Activated CD4-positive, CD25-positive, alpha-beta regulatory T cell (primary cell): ENCODE measurements around the gene WNK2.

Source experiments
- DNase-seq, 4 experiments: peaks; one replicate each; lab custom pipeline; 2025; lab: John Stamatoyannopoulos, UW

The WNK2 gene

DNA sequence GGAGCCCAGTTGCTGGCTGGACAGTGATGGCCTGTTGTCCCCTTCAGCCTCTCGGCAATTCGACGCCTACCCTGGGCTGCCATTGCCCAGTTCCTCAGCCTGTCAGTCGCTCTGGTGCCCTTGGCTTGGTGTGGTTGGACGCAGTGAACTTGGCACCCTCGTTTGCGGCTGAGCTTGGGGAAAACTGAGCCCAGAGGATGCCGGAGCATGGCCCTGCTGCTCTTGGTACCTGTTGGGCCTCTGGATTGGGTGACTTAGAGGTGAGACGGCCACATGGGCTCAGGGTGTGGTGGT lies 16.5 kb downstream of the WNK2 start:
- DNase-seq = no peak

DNA sequence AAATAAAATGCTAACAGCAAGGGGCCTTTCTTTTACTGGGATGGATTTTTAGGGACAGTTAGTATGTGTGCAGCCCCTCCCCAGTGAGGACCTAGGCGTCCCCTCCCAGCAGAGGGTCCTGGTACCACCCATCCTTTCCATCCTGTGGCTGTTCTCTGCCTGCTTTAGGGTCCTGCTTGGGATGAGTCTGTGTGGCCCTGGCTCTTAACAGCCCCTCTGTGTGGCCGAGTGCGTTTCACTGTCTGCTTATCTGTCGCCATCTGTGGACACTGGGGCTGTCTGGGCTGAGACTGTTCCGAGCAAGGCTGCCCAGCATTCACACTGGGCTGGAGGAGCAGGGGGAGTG lies 17.0 kb downstream of the WNK2 start:
- no peak for DNase-seq

DNA sequence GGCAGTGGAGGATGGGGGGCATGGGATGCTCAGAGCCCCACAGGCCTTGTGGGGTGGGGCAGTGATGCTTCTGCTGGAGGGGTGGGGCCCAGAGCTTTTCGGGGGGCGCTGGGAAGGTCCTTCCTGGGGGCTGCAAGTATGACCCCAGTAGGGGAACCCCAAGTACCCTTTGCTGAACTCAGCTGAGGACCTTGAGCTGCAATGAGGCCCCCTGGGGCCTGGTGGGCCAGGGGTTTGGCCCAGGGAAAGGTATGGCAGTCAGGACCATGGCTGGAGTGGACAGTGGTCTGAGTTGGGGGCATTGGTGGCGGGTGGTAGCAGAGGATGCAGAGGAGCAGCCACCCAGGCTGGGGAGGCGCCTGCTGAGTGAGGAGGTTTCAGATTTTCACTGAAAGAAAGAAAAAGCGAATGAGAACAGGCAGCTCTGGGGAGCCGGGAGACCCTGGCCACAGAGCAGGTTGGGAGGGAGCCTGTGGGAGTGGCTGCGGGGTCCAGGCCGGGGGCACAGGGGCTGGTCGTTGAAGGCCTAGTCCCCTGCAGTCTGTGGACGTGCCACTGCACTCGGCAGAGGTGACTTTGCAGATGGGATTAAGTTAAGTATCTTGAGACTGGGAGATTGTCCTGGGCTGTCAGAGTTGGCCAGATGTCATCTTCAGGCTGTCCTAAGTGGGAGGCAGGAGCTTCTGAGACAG lies 19.2 kb downstream of the WNK2 start:
- no peak for DNase-seq

DNA sequence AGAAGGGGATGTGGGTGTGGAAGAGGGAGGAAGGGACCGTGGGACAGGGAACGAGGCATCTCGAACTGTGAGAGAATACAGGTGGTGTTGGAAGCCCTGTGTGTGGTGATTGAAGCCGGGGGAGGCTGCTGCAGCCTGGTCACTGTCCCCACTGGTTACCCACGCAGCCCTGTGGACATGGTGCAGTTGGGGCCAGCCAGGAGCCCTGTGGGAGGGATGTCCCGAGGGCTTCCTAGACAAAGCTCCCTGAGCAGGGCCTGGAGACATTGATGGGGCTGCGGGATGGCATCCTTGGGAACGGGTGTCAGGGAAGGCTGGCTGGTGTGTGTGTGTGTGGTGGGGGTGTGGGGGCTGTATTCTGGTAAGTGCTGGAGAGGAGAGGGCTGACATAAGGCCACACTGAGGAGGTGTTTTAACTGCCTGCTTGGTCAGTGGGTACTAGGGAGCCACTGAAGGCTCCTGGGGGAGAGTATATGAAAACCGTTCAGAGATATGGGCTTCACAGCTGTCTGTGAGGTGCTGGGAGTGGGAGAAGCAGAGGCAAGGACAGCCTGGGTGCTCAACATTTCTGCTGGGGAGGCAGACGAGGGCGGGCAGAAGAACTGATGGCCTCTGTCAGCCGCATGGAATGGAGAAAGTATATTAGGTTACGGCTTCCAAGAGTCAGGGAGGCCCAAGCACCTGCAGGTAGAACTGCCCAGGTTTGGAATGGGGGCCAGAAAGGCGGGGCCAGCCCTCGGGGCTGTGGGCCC lies 20.0 kb downstream of the WNK2 start:
- no peak for DNase-seq

DNA sequence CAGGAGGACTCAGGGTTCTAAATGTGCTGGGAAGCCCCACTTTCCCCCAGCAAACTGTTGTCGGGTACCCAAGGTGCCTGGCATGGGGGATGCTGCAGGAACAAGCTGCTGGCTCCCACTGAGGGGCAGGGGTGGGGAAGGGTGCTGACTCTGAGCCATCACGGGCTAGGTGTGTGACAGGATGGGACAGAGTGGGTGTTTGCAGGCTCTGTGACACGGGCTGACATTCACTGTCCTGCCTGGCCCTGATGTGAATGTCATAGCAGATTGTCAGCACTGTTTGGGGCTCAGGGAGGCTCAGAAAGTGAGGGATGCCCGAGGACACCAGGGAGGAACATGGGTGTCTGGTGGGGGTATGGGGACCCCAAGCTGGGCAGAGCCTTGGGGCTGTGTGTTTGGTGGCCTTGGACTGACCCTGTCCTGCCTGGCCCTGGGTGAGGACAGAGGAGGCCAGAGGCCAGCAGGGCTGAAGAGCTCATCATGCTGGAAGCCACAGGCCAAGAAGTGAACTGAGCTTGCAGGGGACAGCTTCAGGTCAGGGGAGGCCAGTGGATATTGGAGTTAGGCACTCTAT lies 20.6 kb downstream of the WNK2 start:
- no peak for DNase-seq

DNA sequence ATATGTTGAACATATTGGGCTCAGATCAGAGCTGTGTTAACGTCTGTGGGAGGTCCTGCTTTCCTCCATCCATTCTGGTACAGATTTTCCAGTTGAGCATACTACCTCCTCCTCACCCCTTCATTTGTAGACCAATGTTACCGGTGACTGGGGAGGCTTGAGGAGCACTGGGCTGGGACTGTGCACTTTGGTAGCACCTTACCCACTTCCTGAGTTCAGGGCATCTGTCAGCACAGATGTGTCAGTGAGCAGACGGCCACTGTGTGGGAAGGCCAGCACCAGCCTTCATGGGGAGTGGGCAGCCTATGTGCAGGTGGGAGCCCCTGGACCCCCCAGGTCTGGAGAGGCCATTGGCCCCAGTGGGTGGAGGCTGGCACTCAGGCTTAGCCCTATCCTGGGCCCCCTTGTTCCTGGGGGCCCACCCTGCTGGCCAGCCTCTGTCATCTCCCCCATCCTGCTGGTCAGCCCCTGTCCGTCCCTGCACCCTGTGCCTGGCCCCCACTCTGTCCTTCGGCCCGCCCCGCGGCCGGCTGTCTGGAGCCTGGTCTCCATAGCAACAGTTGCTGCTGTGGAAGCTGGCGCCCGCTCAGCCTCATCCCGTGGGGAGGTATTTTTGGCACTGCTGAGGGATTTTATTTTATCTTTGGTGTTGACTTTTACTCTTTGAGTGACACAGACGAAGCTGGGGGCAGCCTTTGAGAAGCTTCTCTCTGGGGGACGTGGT lies 21.3 kb downstream of the WNK2 start:
- no peak for DNase-seq

DNA sequence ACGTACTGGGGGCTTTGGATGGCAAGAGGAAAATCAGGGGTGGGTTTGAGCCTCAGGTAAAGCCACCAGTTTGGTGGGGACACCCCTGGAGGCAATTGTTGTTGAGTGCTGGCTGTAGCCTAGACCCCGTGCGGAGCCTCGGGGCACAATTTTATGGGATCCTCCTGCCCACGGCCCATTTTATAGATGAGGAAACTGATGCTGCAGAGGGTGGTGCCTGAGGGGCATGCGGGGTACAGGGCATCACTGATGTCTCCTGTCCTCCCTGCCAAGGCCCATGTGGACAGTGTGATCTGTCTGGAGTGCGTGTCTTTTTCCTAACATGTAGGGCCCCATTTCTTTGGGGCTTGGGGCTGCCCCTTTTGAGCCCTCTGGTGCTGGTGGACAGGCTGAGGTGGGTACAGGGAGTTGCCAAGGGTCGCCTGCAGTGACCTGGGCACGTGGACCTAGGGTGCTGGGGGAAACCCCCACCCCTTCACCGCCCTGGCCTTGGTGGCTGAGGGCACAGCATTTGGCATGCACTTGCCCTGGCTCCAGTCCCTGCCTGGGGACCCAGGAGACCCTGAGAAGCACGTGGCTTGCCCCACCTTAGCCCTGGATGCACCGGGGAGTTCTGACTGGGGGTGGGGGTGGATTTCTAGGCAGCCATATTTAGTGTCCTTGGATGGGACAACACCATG lies 22.1 kb downstream of the WNK2 start:
- DNase-seq = no peak

DNA sequence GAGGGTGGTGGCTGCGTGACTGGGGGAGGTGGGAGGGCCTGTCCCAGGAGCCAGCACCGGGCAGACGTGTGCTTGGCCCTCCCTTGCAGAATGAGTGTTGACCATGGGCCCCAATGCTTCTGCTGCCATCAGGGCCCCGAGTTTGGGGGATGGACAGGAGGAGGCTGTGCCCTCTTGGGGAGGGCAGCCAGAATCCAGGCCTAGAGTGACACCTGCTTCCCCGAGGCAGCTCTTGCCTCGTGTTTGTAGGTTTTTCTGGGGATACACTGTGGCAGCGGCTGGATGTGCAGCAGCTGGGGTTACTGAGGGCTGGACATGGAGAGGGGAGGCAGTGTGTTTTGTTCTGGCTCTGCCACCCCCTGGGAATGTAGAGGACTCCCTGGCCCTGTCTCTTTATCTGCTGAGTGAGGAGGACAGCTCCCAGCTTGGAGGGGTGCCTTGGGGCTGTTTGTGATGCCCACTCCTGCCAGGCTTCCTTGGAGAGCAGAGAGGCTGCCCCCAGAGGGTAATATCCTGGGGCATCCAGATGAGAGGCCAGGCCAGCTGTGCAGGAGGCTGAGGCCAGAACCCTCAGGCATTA lies 22.7 kb downstream of the WNK2 start:
- DNase-seq = no peak

DNA sequence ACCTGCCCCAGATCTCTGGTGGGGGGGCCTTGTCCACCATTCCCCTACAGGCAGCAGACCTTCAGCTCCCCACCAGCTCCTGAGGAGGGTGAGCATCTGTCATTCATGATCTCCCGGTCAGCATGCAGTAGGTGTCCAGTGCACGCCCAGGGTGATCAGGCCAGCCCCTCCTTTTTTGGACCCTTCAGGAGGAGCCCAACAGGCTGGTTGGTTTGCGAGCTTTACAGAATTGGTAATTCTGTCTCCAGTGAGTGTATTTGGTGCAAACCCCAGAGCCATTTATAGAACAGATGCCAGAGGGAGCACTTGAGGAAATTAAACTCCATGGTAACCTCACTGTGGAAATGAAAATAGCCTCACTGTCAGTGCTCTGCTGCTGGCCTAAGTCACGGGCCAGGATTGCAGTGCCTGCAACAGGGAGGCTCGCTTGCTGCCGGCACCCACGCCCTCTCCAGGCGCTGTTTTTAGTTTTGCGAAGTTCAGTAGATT lies 23.4 kb downstream of the WNK2 start:
- no peak for DNase-seq

DNA sequence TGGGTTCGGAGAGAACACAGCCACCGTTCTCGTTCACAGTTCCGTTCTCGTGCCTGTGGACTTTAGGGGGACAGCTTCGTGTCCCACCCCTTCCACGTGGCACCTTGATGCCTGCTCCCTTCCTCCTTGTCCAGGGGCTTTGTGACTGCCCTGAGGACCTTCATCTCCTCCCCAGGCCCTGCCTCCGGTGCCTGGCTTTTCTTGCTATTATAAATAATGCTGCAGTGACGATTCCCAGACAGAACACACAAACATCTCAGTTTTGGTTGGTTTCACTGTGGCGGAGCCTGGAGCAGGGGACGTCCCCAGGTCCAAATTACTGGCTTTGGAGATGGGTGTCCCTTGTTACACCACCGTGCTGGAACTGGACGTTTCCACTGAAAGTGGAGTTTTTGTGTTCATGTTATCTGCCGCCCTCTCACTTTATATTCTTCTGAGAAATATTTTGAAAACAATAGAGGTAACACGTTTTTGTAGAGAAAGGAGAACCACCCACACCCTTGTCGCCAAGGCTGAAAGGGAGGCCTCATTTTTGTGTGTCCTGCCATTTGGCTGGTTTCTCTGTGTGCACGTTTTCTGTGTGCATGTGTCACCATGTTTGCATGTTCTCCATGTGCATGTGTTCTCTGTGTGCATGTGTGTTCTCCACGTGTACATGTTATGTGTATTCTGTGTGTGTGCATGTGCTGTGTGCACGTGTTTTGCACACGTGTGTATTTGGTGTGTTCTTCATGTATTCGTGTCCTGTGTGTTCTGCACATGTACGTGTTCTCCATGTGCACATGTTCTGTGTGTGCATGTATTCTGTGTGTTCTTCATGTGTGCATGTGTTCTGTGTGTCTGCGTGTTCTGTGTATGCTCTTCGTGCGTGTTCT lies 24.2 kb downstream of the WNK2 start:
- no peak for DNase-seq

DNA sequence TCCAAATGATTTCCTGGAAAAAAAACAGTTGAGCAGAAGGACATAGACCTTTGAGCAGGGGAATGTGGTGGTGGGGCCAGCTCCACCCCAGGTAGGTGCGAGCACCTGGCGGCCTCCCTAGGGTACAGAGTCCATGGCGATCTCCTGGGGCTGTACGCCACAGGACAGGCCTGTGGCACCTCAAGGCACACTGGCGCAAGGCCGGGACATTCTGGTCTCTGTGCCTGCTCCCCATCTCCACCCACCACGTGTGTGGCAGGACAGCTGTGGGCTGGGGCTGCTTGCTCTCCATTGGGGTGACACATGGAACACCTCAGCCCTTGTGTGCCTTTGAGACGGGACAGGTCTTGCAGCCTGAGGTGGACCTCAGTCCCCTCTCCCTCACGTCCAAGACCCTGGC lies 25.2 kb downstream of the WNK2 start:
- no peak for DNase-seq

DNA sequence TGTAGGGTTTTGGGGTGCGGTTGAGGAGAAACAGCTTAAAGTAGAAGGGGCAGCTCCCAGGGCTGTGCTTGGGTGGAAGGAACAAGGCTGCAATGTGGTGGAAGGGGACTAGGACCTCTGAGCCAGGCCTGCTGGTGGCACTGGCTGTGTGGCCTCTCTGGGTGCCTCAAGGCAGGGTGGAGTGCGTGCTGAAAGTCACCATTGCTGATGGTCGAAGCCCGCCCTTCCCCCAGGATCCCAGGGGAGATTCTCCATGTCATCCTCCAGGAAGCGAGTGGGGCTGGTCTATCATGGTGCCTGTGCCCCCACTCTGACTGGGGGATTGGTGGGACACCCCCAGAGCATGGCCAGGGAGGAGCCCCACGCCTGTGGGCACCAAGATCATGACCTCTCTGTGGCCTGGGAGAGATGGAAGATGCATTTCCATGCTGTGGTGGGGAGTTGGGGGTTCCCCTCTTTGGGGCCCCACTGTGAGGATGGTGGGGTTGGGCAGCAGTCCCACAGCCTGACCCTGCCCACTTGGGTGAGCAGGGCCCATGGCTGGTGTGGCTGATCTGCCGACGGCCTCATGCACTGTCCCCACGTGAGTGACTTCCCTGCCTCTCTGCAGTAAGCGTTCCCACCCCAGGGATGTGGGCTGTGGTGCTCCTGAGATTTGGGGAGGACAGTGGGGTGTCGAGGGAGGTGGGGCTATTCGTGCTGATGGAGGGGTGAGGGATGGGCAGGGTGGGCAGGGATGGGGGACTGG lies 25.8 kb downstream of the WNK2 start:
- no peak for DNase-seq

DNA sequence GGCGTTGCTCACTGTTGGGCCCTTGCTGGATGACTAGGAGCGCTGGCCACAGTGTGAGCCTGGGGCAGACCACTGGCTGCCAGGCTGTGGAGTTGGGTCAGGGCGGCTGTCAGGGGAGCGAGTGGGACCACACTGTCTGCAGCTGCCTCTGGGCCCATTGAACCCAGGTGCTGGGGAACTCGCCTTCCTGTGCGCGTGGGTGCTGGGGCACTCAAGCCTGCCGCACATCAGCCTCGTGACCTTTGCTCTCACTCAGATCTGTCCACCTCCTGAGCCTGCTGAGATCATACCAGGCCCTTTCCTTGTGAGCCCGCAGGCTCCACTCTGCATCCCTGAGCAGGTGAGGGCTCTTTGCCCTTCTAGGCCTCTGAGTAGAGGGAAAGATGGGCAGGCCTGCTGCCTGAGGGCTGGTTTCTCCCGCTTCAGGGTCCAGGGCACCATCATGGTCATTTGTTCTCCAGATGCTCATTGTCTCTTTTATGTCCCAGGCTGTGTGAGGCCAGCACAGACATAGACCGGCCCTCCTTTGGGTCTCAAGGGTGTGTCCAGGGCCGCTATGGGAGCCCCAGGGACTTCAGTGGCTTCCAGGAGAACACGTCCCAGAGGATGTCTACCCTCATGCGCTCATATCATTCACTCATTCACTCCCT lies 26.5 kb downstream of the WNK2 start:
- no peak for DNase-seq

DNA sequence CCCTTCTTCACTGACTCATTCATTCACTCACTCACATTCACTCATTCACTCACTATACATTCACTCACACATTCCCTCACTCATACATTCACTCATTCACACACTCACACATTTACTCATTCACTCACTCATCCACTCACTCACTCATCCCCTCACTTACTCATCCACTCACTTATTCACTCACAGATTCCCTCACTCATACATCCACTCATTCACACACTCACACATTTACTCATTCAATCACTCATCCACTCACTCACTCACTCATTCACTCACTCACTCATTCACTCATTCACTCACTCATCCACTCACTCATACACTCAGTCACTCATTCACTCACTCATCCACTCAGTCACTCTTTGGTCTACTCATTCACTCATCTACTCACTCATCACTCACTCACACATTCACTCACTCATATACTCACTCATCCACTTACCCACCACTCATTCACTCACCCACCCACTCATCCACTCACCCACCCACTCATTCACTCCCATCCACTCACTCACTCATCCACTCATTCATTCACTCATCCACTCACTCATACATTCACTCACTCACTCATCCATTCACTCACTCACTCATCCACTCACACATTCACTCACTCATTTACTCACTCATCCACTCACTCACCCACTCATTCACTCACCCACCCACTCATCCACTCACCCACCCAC lies 27.2 kb downstream of the WNK2 start:
- no peak for DNase-seq

DNA sequence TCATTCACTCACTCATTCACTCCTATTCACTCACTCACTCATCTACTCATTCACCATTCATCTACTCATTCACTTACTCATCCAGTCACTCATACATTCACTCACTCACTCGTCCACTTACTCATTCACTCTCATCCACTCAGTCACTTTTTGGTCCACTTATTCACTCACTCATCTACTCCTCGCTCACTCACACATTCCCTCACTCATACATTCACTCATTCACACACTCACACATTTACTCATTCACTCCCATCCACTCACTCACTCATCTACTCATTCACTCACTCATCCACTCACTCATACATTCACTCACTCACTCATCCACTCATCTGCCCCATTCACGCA lies 27.7 kb downstream of the WNK2 start:
- no peak for DNase-seq

DNA sequence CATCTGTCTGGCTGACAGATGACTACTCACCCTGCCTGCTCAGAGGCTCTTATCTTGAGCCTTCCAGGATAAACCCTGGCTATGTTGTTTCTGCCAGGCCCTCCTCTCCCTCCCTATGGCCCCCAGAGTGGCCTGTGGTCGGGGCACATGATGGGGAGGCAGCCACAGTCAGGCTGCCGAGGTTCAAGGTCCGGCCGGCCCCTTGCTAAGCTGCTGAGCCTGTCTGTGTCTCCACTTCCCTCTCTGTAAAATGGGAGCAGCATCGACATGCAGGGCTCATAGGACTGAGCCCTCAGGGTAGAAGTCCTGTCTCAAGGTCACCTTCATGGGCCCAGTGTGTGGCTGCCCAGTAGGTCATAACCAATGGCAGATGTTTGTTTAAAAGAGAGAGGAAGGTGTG lies 28.5 kb downstream of the WNK2 start:
- no peak for DNase-seq

DNA sequence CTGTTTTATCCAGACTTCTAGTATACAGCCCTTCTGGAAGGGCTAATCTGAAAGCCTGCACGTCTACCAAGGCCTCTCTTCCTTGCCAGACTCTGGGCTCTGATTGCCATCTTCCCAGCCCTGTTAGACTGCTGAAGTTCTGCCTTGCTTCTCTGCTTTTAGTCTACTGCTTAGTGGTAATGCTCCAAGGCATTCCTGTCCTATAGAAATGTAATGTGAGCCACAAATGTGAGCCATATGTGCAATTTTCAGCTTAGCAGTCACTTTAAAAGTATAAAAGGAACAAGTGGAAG lies 32.1 kb downstream of the WNK2 start:
- no peak for DNase-seq

DNA sequence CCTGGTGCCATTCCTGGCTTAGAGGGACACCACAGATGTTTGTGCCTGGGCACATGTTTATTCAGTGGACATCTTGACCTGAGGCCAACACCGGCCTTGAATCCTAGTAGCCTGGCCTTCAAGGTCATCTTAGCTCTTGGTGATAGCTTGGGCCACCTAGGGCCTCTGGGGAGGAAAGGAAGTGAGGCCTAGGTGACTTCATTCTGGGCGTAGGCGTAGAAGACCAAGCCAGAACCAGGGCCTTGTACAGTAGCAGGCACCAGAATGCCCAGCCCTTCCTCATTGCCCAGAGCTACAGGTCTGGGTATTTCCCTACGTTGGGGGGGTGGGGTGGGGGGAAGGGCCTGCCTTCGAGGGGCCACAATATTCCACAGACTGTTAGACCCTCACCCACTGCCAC lies 33.8 kb downstream of the WNK2 start:
- no peak for DNase-seq

DNA sequence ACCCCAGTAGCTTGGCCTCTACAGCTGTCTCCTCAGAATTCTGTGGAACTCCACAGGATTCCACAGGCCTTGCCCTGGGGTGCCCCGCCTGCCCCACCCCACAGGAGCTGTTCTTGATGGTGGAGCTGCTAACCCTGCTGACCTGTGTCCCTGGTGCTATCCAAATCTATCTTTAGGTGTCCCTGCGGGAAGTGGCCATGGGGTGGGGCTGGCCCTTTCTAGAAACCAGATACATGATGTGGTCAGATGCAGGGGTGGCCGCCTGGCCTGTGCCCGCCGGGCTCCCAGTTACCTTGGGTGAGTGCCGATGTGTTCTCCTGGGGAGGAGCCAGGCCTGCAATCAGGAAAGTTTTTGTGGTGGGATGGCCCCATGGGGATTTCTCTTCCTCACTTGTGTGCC lies 34.2 kb downstream of the WNK2 start:
- no peak for DNase-seq
